ENCODE data around the gene NAXD.

- TF ChIP-seq CTCF (IDR thresholded peaks at IDR 0.05) (no peak), POLR2A (IDR thresholded peaks at IDR 0.05) (no peak)
These were observed 13.8 kb downstream of the NAXD start for GRCh38 chr13:110628952-110629701.

Measured in esophagus squamous epithelium (tissue), 4 donors.